Neuron (in vitro differentiated cells): ENCODE data around the gene IL5RA.

Experiments
- H2AFZ ChIP-seq: one replicate; pipeline ENCODE4 v1.6.1; 2013; ENCODE audit warnings: low read depth, mild to moderate bottlenecking, inconsistent platforms, low read length, moderate library complexity
- H3K27me3 ChIP-seq: one replicate; pipeline ENCODE4 v1.6.1; 2013; ENCODE audit warnings: low read length; ENCODE audit not compliant: insufficient read depth
- H3K36me3 ChIP-seq: one replicate; pipeline ENCODE4 v1.6.1; 2013; ENCODE audit warnings: low read length; ENCODE audit not compliant: insufficient read depth
- H3K4me1 ChIP-seq: one replicate; pipeline ENCODE4 v1.6.1; 2013; ENCODE audit warnings: low read length; ENCODE audit not compliant: insufficient read depth
- H3K4me3 ChIP-seq: 2 replicates; pipeline ENCODE4 v1.5.1; 2013; ENCODE audit warnings: mild to moderate bottlenecking, low read length, moderate library complexity
- H3K9me3 ChIP-seq: one replicate; pipeline ENCODE4 v1.6.1; 2013; ENCODE audit warnings: low read length

The IL5RA gene

GRCh38 chr3:3101660-3102458 lies 8.3 kb downstream of the IL5RA start:
- Histone ChIP-seq H3K4me1 (no peaks in the 10 kb centered on the region), H2AFZ (no peak overlapping the region), H3K9me3 (no peaks in the 10 kb centered on the region), H3K4me3 (no peak overlapping the region), H3K27me3 (peaks cover 4% of the 10 kb centered on the region), H3K36me3 (no peaks in the 10 kb centered on the region)

GRCh38 chr3:3097958-3098357 lies 12.2 kb downstream of the IL5RA start:
- Histone ChIP-seq H2AFZ (no peak overlapping the region), H3K4me1 (no peaks in the 10 kb centered on the region), H3K4me3 (no peak overlapping the region), H3K36me3 (no peaks in the 10 kb centered on the region), H3K9me3 (no peaks in the 10 kb centered on the region), H3K27me3 (peaks cover 4% of the 10 kb centered on the region)

DNA sequence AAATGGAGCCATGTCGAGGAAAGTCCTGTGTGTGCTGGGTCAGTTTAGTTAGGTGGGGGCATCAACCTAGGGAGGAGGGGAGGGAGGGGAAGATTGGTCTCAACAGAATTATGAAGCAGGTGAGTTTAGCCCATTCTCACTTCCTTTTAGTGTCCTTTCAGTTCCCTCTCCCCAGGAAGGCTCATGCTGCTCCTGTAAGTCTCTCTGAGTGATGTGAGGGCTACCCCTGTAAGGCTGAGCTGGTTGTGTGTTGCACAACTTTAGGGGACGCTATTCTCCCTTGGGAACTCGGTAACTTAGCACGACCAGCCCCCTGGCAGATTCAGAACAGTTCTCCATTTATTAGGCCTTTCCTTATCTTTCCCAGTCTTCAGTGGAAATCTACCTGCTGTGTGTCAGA lies 21.2 kb downstream of the IL5RA start:
- Histone ChIP-seq H3K4me3 (no peak overlapping the region), H3K9me3 (no peaks in the 10 kb centered on the region), H3K4me1 (no peaks in the 10 kb centered on the region), H2AFZ (no peak overlapping the region), H3K27me3 (no peaks in the 10 kb centered on the region), H3K36me3 (no peaks in the 10 kb centered on the region)

DNA sequence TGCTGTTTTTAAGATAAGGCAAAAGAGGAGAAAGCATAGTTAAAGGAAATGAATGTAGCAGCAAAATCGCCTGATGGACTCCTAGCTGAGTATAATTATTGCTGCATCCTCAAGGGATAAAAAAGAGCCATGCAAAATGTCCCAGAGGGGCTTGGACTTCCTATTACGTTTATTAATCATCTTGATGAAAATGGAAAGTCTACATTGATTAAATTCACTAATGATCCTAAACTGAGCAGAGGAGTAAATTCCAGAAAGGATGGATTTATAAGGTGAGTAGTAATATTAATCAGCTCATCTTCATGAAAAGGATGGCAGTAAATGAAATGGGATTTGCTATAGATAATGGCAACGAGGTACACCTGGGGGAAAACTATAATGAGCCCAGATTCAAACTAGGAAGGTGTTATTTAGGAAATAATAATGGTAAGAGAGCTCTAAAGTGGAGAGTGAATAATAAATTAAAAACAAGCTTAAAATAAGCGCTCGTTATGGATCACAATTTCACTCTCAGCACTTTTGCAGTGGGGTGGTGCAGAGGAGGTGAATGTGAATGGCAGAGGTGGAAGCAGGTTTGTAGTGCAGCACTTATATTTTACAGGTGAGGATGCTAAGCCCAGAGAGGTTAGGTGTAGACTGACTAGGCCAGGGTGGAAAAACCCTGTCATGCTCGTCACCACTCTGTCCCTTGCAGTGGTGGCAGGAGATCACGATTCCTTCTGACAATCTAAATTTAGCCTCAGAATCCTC lies 22.3 kb downstream of the IL5RA start:
- H2AFZ ChIP-seq = no peak overlapping the region
- H3K27me3 ChIP-seq = no peaks in the 10 kb centered on the region
- H3K4me1 ChIP-seq = no peaks in the 10 kb centered on the region
- no peaks in the 10 kb centered on the region for H3K36me3 ChIP-seq
- H3K9me3 ChIP-seq = no peaks in the 10 kb centered on the region
- no peak overlapping the region for H3K4me3 ChIP-seq

DNA sequence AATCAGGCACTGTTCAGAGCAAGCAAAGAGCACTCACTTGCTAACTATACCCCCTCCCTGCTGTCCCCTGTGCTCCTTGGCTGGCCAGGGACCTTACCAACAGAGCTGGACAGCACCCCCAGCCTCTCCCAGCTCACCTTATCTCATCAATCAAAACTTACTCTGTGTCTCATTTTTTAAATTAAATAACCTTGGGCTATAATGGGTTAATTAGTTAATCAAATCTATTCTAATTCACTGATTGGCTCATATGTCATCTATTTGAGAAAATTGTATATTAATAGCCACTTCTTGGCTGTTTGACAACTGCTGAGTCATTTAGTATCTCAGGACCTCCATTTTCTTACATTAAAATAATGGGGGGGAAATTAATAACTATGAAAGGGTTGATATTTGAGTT lies 22.9 kb downstream of the IL5RA start:
- no peak overlapping the region for H3K4me3 ChIP-seq
- no peak overlapping the region for H2AFZ ChIP-seq
- H3K9me3 ChIP-seq = no peaks in the 10 kb centered on the region
- H3K4me1 ChIP-seq = no peaks in the 10 kb centered on the region
- H3K36me3 ChIP-seq = no peaks in the 10 kb centered on the region
- no peaks in the 10 kb centered on the region for H3K27me3 ChIP-seq

DNA sequence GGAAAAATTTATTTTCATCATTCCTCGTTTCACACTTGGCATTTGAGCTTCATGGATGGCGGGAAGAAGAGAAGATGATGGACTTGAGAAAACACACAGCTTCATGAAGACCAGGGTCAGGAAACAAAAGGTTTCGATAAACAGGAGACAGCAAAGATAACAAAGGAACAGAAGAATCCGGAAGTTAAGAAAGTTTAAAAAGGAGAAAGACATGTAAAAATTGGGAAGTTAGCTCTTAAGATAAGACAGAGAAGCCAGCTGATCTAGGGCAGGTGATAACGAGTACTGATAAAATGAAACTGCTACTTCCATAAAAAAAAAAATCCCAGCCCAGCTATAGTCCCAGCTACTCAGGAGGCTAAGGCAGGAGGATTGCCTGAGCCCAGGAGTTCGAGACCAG lies 23.9 kb downstream of the IL5RA start:
- H2AFZ ChIP-seq = no peak overlapping the region
- no peak overlapping the region for H3K4me3 ChIP-seq
- H3K9me3 ChIP-seq = no peaks in the 10 kb centered on the region
- H3K27me3 ChIP-seq = no peaks in the 10 kb centered on the region
- no peaks in the 10 kb centered on the region for H3K4me1 ChIP-seq
- H3K36me3 ChIP-seq = no peaks in the 10 kb centered on the region

DNA sequence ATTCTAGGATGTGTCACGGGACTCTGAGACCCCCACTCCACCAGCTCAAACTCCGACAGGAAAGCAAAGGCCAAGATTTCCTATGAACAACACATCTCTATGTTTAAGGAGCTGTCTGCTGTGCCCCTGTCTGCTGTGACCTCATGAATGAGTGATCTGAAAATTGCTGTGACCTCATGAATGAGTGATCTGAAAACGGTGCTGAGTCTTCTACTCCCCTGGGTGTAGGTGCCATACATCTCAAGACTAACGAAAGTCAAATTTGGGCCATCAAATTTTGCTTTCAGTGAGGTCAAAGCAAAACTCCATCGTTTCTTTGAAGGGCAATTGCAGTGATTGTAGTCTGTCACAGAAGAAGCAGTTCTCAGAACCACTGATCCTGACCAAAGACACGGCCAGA lies 24.4 kb downstream of the IL5RA start:
- Histone ChIP-seq H3K9me3 (no peaks in the 10 kb centered on the region), H3K36me3 (no peaks in the 10 kb centered on the region), H3K27me3 (no peaks in the 10 kb centered on the region), H3K4me3 (no peak overlapping the region), H3K4me1 (no peaks in the 10 kb centered on the region), H2AFZ (no peak overlapping the region)

DNA sequence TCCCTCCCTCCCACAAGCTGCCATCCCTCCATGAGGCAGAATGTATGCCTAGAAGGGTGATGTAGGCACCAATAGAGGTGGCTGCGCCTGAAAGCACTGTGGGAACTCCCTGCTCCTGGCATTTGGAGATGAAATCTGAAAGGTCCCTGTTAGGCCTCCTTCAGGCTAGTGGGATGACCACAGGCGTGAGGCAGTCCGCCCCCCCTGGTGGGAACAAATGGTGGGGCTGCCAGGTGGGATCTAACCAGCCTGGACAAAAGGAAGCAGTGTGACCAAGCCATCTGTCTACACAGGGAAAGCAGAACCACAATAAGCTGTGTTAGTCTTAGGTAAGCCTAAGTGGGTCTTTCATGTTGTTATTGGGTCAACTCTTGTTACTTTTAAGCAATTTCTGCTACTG lies 25.3 kb downstream of the IL5RA start:
- Histone ChIP-seq H3K27me3 (no peaks in the 10 kb centered on the region), H3K36me3 (no peaks in the 10 kb centered on the region), H3K9me3 (no peaks in the 10 kb centered on the region), H3K4me3 (no peak overlapping the region), H3K4me1 (no peaks in the 10 kb centered on the region), H2AFZ (no peak overlapping the region)

DNA sequence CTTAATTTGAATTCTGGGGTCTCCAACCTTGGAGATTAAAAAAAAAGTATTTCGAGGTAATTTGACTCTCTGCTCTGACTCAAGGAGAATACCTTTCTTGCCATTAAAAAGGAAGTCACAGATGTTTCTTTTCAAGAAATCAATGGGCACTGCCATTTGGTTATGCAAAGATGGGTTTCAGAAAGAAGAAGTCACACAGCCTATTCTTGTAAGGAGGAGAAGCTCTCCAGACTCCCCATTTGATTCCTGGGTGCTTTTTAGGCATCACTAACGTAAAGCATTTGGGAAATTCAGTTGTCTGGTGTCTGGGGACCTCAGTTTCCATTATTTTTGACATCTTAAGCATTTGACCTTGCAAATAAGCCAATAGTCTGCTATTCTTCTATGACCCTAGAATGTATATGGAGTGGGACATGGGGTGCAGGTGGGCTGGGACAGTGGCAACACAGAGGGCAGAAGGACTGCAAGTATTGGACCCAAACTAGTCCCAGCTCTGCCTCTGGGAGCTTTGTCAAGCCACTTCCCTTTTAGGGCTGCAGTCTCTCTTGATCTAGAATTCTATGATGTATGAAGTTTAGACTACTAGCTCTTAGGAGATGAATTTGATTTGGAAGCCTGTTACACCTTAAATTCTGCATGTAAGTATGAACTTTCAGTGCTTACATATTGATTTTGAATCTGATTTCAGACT lies 27.8 kb downstream of the IL5RA start:
- Histone ChIP-seq H2AFZ (no peak overlapping the region), H3K36me3 (no peaks in the 10 kb centered on the region), H3K4me1 (no peaks in the 10 kb centered on the region), H3K27me3 (no peaks in the 10 kb centered on the region), H3K9me3 (no peaks in the 10 kb centered on the region), H3K4me3 (no peak overlapping the region)

DNA sequence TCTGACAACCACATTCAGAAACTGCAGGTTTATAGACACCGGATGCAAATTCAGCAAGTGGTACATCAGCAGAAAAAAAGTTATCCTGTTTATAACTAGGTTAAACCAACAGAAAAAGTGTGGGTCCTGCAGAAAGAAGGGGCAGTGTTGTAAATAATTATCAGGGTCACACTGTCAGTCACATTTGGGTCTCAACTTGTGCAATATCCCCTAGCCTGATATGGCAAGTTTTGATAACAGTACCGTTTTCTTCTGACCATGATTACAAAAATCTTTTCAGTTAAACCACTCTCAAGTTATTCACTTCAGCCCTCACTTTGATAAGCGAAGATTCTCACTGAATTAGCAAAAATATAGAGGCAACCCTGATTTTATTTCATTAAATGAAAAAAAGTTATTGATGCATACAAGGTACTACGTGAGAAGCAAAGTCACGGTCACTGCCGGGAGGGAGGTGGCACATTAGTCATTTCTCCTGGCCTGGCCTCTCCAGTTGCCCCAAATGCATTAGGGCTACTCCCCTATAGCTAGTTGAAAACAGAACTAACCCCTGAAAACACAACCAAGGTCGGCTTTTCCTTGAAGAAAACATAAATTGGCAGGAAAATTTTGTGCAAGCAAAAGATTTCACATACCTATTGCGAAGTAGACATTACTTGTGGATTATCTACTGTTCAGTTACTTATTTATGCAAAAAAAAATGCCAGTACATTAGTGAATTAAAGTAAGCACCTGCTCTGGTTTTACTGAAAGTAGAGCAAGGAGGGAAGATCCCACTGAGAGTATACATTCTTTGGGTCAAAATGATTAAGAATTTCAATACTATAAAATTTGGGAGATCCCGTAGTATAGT lies 28.6 kb downstream of the IL5RA start:
- Histone ChIP-seq H3K36me3 (no peaks in the 10 kb centered on the region), H3K4me1 (no peaks in the 10 kb centered on the region)

GRCh38 chr3:3080309-3080708 lies 29.9 kb downstream of the IL5RA start:
- Histone ChIP-seq H3K27me3 (no peaks in the 10 kb centered on the region), H3K36me3 (no peaks in the 10 kb centered on the region), H3K9me3 (no peaks in the 10 kb centered on the region), H3K4me3 (no peak overlapping the region), H3K4me1 (no peaks in the 10 kb centered on the region), H2AFZ (no peak overlapping the region)

More for the DNA sequence above, 28.6 kb downstream of the IL5RA start:
- H3K27me3 ChIP-seq = no peaks in the 10 kb centered on the region
- H3K4me3 ChIP-seq = no peak overlapping the region
- H3K9me3 ChIP-seq = no peaks in the 10 kb centered on the region
- H2AFZ ChIP-seq = no peak overlapping the region

DNA sequence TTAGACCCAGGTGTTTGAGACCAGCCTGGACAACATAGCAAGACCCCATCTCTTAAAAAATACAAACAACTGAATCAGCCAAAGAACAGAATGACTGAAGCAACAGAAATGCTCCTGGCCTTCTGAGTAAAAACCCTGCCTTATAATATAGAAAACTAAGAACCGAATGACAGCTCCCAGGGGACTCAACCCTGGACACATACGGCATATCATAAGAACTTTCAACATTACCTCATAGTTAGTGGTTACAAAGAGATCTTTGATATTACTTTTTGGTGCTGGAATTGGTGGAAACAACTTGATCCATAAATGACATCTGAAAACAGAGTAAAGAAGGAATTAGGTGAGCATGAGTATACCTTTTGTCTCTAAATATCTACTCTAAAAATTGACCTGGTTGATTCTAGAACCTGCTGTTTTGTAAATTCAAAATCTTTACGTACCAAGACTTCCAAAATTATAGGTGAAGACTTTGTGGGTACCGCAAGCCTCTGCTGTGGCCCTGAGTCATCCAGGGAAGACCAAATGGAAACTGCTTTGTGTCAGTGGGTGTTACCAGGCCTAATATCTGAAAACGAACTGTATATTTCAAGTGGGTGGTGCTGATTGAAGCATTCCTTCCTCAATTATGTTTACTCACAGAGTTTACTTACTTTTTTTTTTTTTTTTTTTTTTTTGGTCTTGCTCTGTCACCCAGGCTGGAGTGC lies 35.5 kb downstream of the IL5RA start:
- Histone ChIP-seq H2AFZ (no peak overlapping the region), H3K36me3 (no peaks in the 10 kb centered on the region)

More for the DNA sequence above, 35.5 kb downstream of the IL5RA start:
- no peak overlapping the region for H3K4me3 ChIP-seq
- no peaks in the 10 kb centered on the region for H3K9me3 ChIP-seq
- H3K27me3 ChIP-seq = no peaks in the 10 kb centered on the region
- H3K4me1 ChIP-seq = no peaks in the 10 kb centered on the region
